ENCODE measurements around the gene BEND2.

GRCh38 chrX:18203631-18204030, 17.1 kb downstream of the BEND2 start:
- no peak for TF ChIP-seq TAF1 (conservative IDR thresholded peaks at IDR 0.05)
- TF ChIP-seq FOXA1 (IDR thresholded peaks at IDR 0.05) = no peak
- TF ChIP-seq CTCF (IDR thresholded peaks at IDR 0.05; ENCODE audit: low read depth, low read length, missing input control) = no peak
- TF ChIP-seq ZBTB33 (IDR thresholded peaks at IDR 0.05) = no peak
- no peak for TF ChIP-seq JUND (IDR thresholded peaks at IDR 0.05)
- no peak for TF ChIP-seq MAX (IDR thresholded peaks at IDR 0.05)
- no peak for TF ChIP-seq YY1 (IDR thresholded peaks at IDR 0.05)
- TF ChIP-seq REST (IDR thresholded peaks at IDR 0.05) = no peak
- no peak for TF ChIP-seq RXRA (IDR thresholded peaks at IDR 0.05)
- no peak for TF ChIP-seq NR2F2 (IDR thresholded peaks at IDR 0.05)
- no peak for TF ChIP-seq GABPA (IDR thresholded peaks at IDR 0.05 in 1 of 2, conservative IDR thresholded peaks at IDR 0.05 in 1 of 2)
- TF ChIP-seq EGR1 (IDR thresholded peaks at IDR 0.05; ENCODE audit: low read depth in 2 of 2) = no peak
- no peak for TF ChIP-seq HNF4A (conservative IDR thresholded peaks at IDR 0.05)
